Stimulated activated CD8-positive, alpha-beta memory T cell treated with anti-CD3 and anti-CD28 coated beads, Interleukin-12 subunit alpha, Interleukin-12 subunit beta, amount 100 ng/mL, for 4 hours (primary cell): ENCODE measurements around the gene UPF2.
"Not testable (repeated sequence)": the region's sequence is repeated elsewhere in the genome, so short reads cannot be mapped to it uniquely, and the experiment has no call there.

Source experiments
- DNase-seq: peaks from one replicate; pipeline ENCODE4 v3.0.0-alpha.2; 2020; ENCODE audit warnings: low read depth

The UPF2 gene

DNA sequence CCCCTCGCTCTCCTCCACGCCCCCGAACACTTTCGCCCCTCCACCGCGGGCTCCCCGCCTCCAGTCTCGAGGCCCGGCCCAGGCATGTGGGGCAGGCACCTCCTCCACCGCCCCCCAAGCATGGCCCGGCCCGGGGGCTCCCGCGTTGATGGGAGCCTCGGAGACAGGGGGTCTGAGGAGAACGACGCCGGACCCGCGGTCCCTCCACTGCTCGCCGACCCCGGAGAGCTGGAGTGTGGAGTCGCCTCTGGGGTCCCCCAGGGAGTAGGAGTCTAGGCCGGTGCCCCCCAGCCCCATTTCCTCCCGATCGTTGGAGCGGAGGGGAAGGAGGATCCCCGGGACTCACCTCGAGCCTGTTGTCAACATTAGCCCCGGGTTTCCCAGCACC is 206 bp downstream of the UPF2 start:
- DNase-seq: peak; percentile 52

DNA sequence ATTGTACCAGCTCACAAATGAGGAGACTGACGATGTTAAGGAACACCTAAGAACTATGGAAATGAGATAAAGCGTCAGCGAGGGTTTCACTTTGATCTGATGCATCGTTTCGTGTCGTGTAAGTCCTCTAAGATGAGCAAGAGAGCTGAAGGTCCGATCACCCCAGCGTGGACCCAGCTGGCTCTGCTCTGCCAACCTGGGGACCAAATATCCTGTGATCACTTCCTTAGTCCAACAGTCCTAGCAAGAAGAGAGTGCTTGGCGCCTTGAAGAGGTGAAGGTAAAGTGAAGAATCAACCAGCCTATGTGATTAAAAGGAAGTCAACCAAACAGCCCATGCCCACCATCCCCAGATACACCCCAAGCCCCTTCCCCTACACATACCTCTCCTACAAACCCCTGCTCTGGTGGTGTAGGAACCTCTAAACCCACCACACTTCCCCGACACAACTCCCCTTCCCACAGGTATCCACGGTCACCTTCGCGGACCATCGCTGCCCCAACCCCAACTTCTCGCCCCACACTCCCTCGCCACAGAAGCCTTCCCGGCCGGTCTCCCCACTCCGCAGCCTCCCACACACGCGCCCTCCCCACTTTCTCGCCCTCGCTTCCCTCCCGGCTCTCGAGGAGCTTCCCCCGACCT is 722 bp downstream of the UPF2 start:
- DNase-seq: peak; percentile 4

DNA sequence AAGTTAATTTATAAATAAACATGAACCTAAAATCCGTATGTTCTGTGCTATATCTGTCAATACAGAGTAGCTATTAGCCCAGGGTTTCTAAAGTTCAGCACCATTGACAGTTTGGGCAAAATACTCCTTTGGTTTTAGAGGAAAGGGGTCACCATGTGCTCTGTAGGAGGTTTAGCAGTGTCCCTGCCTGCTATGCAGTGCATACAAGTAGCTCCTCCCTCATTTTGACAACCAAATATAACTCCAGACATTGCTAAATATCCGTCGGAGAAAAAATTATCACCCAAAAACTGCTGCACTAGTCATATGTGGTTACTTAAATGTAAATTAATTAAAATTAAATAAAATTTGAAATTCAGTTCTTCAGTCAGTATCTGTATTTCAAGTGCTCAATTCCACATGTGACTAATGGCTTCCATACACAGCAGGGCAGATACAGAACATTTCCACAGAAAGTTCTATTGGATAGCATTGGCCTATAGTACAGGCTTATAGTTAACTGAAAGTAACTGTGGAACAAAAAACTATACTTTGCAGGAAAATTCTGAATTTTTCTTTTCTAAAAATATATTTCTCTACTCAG is 6.4 kb downstream of the UPF2 start:
- no peak for DNase-seq

DNA sequence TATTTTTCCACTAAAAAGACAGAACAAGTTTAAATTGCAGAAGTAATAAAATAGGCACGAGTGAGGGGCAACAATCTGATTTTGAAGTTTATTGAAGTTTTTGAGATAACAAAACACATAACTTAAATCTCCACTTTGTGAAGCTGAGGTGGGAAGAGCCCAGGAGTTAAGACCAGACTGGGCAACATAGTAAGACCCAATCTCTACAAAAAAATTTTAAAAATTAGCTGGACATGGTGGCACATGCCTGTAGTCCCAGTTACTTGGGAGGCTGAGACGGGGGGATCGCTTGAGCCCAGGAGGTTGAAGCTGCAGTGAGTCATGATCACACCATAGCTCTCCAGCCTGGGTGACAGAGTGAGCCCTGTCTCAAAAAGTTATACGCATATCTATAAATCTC is 11.2 kb downstream of the UPF2 start:
- no peak for DNase-seq

DNA sequence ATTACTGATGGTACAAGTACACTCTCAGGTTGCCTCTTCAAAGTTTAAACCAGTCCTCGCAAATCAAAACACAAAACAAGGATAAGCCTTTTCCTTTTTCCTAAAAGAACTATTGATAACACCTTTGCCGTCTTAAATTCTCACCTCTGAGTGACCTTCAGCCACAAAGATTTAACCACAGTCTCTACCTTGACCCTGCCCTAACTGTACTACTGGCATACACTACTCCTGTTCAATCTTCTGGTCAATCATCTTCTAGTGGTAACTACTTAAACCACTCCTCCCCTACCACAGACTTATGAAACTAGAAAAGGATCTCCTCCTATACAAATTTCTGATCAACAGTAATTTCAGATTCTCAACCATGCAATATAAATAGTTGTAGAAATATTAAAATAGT is 15.1 kb downstream of the UPF2 start:
- DNase-seq: no peak

DNA sequence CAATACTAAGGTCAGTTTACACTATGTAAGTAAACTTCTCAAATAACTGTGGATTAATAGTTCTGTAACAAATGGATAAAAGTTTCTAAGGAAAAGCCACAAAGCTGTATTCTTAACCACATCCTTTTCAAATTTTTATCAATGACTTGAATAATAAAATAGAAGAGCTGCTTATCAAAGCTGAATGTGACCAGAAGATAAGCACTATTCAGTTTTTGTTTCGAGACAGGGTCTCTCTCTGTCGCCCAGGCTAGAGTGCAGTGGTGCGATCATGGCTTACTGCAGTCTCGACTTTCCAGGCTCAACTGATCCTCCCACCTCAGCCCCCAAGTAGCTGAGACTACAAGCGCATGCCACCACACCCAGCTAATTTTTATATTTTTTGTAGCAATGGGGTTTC is 17.0 kb downstream of the UPF2 start:
- DNase-seq: no peak

DNA sequence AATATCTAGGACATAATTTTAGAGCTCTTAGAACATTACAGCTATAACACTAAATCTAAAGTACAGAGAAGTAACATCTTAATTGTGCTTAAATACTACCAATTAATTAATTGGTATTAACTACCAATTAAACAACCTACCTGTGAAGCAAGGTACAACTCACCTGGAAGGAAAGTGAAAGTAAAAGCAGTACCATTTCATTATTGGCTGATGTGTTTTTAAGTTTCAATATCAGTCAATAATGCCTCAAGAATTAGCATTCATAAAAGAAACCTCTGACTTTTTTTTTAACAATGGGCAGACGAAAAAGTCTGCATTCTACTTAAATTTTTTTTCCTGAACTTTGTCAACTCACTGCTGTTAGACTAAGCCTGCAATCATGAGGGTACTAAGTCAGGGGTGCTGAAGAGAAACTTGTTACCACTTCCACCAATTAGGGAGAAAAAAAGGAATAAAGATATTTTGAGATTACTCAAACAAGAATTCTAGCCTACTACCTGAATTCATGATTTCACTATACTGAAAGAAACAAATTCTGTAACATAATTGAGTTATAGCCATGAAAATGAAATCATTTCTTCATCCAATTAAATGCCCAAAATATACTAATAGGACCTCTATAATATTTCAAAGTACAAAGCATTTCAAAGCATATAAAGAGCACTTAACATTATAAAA is 19.9 kb downstream of the UPF2 start:
- DNase-seq: no peak

DNA sequence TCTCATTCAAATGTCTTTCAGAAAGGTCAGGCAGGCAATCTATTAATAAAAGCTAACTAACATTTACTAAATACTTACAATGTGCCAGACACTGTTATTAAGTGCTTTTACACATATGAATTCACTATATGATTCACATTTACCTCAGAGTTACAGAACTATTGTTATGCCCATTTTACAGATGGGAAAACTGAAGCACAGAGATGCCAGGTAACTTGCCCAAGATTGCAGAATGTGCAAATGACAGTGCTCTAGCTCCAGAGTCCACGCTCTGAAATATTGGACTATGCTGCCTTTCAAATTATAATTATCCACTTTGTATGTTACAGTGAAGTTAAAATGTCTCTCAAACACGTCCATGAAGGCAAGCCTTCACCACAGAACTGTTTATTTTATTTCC is 22.0 kb downstream of the UPF2 start:
- DNase-seq: no peak

DNA sequence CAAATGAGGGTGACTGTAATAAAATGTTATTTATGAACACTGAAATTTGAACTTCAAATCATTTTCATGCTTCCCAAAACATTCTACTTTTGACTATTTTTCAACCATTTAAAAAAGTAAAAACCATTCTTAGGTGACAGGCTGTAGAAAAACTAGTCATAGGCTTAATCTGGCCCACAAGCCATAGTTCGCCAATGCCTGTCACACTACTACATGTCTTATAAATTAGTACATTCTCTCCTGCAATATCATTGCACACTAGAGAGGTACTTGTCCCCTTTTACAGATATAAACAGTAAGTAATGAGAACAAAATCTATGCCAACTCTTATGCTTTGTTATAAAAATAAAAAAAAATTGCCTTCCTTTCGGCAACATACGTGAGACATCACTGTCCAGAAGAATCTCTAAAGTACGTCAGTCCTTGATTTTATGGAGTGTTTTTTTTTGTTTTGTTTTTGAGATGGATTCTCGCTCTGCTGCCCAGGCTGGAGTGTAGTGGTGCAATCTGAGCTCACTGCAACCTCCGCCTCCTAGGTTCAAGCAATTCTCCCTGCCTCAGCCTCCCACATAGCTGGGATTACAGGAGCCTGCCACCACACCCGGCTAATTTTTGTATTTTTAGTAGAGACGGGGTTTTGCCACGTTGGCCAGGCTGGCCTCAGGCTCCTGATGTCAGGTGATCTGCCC is 23.2 kb downstream of the UPF2 start:
- no peak for DNase-seq

DNA sequence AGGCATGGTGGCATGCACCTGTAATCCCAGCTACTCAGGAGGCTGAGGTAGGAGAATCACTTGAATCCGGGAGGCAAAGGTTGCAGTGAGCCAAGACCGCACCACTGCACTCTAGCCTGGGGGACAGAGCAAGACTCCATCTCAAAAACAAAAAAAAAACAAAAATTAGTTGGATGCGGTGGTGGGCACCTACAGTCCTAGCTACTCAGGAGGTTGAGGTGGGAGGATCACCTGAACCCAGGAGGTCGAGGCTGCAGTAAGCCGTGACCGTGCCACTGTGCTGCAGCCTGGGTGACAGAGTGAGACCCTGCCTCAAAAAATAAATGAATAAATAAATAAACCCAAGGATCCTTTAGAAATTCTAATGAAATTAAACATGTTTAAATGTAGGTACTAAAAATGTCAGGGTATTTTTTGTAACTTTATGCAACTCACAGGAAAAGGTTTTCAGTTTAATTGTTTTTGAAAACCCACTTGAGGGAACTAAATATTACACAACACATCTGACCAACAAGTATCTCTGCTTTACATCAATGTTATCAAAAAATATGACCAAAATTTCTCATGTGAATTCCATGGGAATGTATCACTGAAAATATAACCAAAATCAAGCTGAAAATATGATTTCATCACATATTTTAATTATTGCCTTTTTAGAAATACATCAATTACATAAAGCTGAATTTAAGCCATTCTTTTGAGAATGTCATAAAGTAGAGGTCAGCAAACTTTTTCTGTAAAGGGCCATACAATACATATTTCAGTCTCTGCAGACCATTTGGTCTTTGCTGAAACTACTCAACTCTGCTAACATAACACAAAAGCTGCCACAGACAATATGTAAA is 23.9 kb downstream of the UPF2 start:
- DNase-seq: no peak

DNA sequence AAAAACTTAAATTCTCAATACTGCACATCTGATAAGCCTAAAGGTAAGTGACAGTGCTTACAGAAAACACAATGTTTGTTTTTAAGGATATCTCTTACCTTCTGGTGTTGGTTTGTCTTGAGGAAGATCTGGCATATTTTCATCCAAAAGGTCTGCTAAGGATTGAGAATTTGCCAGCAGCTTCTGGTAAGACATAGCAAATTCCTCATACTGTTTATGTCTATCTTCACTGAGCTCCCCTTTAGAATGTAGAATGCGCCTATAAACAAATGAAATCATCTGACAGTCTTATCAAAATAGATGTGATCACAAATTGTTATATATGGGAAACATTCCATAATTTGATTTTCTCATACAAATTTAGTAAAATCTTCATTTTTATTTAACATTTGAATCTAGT is 28.7 kb downstream of the UPF2 start:
- no peak for DNase-seq

DNA sequence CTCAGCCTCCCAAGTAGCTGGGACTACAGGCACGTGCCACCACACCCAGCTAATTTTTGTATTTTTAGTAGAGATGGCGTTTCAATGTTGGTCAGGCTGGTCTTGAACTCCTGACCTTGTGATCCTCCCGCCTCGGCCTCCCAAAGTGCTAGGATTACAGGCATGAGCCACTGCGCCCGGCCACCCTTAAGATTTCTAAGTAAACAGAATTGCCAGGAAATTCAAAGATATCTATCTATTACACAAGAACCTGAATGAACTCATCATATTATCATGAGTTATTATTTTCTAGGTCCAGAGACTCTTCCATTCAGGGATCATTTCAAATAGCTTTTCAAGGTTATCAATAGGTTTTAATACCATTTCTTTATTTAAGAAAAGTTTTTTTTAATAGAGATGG is 29.2 kb downstream of the UPF2 start:
- DNase-seq: not testable (repeated sequence)

DNA sequence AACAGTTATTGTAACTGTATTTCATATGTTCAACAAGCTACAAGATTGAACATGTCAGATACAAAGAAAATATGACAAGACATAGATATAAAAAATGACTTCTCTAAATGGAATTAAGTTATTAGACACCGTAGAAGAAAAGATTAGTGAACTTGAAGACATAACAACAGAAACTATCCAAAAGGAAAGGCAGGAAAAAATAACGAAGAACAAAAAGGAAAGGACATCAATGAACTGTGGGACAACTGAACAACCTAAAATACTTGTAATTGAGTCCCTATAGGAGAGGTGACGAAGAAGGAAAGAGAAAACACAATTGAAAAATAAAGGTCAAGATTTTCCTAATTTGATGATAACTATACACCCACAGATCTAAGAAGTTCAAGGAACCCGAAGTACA is 32.3 kb downstream of the UPF2 start:
- no peak for DNase-seq

DNA sequence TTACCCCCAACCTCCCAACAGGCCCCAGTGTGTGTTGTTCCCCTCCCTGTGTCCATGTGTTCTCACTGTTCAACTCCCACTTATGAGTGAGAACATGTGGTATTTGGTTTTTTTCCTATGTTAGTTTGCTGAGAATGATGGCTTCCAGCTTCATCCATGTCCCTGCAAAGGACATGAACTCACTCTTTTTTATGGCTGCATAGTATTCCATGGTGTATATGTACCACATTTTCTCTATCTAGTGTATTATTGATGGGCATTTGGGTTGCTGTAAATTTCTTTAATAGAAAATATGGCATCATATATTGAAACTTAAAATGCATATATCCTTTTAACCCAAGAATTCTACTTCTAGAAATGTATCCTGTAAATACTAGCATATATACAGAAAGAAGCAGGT is 33.8 kb downstream of the UPF2 start:
- not testable (repeated sequence) for DNase-seq

DNA sequence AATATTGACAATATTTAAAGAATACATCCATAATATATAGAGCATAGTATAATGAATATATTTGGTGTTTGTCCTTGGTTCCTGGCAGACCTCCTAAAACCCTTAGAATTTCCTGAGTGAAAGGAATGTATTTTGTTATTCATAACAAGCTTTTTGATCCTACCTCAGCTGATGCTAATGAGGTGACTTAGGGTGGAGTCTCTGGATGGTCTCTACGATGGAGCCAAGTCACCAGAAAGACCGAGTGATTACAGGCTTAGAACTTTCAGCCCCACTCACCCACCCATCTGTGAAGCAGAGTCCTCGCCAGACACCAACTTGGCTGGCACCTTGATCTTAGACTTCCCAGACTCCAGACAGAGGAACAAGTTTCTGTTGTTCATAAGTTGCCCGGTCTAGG is 35.9 kb downstream of the UPF2 start:
- no peak for DNase-seq

DNA sequence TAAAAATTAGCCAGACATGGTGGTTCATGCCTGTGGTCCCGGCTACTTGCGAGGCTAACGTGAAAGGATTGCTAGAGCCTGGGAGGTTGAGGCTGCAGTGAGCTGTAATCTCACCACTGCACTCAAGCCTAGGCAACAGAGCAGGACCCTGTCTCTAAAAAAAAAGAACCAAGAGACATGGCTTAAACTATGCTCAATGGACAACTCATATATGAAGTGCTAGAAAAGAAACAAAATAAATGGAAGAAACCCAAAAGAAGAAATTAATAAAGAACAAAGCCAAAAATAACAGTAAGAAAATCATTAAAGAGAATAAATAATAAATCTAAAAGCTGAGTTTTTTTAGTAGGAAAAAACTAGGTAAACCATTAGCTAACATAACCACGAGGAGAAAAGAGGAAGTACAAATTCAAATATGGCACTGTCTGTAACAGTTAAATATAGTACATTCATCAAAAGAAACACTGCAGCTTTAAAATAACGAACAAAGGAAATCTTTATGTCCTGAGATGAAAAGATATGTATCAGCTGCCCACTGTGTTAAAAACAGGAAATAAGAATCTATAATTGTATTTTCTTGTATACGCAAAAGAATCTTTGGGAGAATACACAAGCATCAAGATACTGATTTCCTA is 48.7 kb downstream of the UPF2 start:
- no peak for DNase-seq

DNA sequence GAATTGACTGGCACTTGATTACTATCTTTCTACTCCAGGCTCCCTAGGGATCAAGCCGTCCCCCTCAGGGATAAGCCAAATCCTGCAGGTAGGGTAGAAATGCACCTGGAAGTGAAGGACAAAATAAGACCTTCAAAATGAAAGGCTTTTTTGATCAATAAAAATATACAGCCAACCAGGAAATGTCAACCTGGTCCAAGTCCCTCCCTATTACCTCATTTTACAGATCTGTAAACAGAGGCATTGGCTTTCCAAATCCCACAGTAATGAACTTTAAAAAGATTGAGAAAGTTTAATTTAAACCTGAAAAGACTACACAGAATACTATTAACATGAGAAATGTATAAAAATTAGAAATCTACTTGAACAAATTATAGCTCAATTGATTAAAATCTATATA is 53.7 kb downstream of the UPF2 start:
- no peak for DNase-seq

DNA sequence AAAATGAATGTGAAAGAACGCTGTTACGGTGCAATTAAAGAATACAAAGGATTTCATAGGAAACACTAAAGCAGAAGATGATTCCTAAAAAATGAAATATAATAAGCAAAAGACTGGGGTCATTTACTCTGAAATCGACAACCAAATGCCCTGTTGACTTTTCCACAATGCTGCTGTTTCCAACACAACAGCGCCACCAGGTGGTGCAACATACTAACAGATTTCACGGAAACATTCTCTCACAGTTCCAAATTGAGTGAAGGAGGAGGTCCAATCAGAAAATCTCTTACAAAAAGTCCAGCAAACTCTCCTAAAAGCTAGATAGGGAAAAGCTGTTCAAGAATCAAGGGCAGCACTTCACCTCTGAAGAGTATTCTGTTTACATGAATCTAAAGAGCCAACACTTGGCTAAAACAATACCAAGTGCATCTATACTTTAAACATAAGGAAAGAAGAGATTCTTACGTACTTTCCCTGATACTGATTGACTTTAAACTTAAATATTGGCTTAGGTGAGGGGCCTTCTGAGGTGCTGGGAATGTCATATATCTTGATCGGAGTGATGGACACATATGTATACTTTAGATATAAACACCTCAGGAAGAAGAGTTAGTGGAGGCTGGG is 55.9 kb downstream of the UPF2 start:
- peak; percentile 28 for DNase-seq

DNA sequence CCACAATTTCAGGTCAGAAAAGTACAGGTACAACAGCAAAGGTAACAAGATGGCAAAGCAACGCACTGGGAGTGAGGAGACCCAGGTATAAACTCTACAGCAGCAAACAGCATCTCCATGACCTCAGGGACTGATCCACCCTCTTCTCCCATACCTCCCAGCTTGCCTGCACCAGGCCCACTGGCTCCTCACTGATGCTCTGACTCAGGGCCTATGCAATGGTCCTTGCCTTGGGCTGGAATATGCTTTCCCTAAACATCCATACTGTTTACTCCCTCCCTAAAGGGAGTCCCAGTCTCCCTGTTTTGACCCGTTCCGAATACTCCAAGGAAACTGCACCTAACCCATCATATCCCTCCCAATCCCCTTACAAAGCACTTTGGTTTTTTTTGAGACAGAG is 60.4 kb downstream of the UPF2 start:
- DNase-seq: no peak

DNA sequence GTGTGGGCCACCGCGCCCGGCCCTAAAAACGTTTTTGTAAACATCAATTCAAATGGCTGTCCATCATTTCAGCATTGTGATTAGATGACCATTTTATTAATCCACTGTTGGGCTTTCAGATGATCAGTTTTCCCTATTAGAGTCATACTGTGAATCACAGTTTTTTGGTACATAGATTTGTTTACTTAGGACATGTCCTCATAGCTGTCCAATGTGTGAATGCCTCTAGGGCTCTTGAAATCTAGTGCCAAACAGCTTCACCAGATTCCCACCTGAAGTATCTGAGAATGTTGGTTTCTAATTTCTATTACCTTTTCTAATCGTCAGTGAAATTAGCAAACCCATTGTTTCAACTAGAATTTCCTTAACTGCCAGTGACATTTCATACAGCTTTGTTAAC is 66.8 kb downstream of the UPF2 start:
- DNase-seq: no peak

DNA sequence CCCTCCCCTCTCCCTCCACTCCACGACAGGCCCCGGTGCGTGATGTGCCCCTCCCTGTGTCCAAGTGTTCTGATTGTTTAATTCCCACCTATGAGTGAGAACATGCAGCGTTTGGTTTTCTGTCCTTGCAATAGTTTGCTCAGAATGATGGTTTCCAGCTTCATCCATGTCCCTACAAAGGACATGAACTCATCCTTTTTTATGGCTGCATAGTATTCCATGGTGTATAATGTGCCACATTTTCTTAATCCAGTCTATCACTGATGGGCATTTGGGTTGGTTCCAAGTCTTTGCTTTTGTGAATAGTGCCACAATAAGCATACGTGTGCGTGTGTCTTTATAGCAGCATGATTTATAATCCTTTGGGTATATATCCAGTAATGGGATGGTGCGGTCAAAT is 70.1 kb downstream of the UPF2 start:
- DNase-seq: not testable (repeated sequence)
